ENCODE measurements around the gene EFCAB12. TPM values are rescaled to one million over a fixed set of nuclear protein-coding genes. Genes with fewer than 3 reads are reported as not detected.
"Not testable (repeated sequence)": the region's sequence is repeated elsewhere in the genome, so short reads cannot be mapped to it uniquely, and the experiment has no call there.

Gene EFCAB12
- total RNA-seq, 1 donor from 2014 or later: not detected

DNA sequence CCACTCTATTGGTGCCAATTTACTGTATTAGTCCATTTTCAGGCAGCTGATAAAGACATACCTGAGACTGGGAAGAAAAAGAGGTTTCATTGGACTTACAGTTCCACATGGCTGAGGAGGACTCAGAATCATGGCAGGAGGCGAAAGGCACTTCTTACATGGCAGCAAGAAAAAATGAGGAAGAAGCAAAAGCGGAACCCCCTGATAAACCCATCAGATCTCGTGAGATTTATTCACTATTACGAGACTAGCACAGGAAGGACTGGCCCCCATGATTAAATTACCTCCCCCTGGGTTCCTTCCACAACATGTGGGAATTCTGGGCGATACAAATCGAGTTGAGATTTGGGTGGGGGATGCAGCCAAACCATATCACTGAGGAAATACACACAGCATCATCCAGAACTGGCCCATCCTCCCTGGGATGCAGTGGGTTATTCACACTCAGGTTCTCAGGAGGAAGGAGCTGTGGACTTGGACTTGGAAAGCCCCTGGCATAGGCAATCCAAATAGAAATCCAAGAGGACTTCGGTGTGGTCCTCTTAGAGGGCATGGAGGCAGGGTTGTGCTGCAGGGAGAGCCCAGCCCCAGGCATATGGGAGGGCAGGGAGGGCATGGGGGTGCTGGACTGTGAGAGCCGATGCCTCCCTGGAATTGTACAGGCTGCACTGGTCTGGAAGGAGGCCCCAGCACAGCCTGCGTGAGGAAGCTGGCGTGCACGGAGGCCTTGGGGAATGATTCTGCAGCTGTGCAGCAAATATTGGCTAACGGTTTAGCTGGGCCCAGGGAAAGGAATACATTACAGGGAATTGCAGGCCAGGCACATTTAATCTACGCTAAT, 62.9 kb downstream of the EFCAB12 start:
- peak; percentile 72 for DNase-seq

DNA sequence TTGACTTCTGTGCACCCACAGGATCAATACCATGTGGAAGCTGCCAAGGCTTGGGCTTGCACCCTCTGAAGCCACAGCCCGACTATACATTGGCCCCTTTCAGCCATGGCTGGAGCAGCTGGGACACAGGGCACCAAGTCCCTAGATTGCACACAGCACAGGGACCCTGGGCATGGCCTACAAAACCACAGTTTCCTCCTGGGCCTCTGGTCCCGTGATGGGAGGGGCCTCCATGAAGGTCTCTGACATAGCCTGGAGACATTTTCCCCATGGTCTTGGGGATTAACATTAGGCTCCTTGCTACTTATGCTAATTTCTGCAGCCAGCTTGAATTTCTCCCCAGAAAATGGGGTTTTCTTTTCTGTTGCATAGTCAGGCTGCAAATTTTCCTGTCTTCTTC, 63.6 kb downstream of the EFCAB12 start:
- DNase-seq: not testable (repeated sequence)

DNA sequence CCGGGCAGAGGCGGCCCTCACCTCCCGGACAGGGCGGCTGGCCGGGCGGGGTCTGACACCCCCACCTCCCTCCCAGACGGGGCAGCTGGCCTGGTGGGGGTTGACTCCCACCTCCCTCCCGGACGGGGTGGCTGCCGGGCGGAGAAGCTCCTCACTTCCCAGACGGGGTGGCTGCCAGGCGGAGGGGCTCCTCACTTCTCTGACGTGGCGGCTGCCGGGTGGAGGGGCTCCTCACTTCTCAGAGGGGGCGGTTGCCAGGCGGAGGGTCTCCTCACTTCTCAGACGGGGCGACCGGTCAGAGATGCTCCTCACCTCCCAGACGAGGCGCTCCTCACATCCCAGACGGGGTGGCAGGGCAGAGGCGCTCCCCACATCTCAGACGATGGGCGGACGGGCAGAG, 65.1 kb downstream of the EFCAB12 start:
- not testable (repeated sequence) for DNase-seq

DNA sequence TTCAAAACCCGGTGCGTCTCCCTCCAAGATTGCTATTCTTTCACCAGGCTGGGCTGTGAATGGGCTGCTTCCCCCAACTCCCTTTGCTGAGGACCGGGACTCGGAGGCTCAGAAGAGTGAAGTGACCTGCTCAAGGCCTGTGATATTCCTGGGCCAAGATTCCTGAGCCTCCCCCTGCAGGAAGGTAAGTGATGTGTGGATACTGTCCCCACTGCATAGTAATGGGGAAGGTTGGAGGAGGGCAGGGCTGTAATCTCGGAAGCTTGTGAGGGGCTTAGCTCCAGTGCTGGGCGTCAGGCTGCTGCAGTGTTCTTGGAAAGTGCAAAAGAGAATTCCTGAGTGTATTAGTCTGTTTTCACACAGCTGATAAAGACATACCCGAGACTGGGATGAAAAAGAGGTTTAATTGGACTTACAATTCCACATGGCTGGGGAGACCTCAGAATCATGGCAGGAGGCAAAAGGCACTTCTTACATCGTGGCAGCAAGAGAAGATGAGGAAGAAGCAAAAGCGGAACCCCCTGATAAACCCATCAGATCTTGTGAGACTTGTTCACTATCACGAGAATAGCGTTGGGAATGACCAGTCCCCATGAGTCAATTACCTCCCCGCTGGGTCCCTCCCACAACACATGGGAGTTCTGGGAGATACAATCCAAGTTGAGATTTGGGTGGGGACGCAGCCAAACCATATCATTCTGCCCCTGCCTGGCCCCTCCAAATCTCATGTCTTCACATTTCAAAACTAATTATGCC, 67.6 kb downstream of the EFCAB12 start:
- DNase-seq: no peak

DNA sequence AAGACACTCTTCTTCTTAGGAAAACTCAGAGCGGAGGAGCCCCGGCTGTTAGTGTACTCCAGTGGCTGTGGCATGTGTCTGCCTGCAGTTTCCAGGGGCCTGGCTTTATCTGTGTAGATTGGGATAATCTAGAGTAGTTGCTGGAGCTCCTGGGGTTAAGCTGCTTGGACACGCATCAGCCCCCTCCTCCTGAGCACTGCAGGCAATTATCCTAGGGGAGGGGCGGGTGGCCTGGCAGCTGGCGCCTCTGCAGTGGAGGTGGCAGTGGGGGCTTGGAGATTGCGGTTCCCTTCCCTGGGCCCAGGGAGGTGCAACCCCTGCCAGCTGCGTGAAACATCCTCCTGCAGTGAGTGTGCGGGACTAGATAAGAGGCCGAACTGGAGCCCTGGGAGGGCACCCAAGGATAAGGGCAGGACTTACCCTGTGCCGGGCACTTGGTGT, 68.2 kb downstream of the EFCAB12 start:
- no peak for DNase-seq

DNA sequence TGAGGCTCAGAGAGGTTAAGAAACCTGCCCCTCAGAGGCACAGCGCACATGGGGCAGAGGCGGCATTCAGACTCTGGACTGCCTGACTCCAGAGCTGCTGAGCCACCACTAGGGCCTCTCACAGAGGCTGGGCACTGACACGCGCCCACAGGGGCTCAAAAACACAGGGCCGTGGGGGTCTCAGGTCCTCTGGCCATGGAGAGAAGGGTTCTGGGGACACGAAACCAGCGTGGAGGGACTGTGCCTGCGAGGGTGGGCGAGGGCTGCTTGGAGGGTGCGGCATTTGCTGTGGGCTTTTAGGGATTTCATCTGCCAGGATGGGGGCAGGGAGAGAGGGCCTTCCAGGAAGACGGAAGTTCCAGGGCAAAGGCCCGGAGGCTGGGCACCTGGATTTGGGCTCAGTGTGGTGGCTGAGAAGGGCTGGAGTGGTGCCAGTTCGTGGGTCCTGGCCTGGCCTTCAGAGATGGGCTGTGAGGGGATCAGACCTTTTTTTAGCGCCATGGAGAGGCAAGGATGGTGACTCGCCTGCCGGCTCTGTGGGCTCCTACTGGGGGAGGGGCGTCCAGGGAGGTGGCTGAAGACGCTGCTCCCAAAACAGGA, 69.6 kb downstream of the EFCAB12 start:
- no peak for DNase-seq

DNA sequence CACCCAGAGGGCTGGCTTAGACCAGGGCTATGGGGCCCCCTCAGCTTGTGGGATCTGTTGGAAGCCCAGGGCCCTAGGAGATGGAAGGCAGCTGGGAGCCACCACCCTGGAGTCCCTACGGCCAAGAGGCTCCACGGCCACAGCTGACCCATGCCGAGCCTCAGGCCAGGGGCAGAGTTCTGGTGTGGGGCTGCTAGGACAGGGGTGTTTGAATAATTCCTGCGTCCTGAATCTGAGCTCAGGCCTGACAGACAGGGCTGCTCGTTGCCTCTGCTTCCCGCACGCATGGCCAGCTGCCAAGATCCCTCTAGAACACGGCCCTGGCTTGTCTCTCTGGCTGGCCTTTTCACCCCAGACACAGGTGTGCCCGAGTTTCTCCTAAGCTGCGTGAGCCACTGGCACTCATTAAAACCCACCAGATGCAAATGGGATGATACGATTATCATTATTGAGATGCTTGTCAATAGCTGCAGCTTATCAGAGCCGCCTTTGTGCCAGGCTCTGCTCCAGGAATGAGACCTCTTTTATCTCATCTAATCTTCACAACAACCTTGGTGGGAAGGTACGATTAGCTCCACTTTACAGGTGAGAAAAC, 70.2 kb downstream of the EFCAB12 start:
- DNase-seq: no peak

DNA sequence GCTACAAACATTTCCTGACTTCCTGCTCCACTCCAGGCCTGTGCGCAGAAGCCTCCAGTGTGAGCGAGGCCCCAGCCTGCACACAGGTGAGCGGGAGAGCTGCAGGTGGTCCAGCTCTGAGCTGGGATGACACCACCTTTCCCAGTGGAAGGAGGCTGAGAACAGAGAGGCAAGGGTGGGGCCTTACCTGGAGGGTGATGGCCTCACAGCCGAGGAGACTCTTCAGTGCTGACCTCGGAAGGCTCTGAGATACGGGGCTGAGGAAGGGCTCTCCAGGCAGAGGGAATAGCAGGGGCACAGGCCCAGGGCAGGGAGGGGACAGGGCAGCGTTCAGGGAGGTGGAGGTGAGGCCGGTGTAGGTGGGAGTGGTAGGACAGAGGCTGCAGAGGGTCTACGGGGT, 70.8 kb downstream of the EFCAB12 start:
- no peak for DNase-seq

DNA sequence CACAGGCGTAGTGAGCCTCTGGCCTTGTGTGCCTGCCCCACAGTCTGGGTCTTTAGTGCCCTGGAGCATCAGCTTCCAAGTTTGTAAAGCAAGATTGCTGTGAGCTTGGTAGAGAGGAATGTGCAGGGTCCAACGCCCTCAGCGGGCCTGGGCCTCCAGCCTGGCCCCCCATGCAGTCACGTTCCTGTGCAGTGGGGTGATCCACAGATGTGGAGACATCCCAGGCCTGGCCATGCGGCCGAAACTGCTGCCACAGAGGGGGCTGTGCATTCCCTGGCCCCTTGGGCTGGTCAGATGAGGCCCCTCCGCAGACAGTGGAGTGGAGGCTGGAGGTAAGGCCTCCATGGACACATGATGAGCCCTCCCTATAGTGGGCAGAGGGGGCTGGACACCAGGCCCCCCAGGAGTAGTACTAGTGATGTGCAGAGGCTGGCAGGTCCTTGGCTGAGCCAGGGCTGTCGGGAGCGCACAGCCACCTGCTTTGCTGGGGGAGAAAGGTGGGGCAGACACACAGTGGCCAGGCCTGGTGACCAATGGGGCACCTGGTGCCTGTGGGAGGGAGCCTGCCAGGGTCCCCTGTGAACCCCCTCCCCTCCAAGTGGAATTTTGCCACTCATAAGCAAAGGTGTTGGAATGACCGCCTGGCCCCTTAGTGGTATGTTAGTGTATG, 71.5 kb downstream of the EFCAB12 start:
- DNase-seq: no peak

DNA sequence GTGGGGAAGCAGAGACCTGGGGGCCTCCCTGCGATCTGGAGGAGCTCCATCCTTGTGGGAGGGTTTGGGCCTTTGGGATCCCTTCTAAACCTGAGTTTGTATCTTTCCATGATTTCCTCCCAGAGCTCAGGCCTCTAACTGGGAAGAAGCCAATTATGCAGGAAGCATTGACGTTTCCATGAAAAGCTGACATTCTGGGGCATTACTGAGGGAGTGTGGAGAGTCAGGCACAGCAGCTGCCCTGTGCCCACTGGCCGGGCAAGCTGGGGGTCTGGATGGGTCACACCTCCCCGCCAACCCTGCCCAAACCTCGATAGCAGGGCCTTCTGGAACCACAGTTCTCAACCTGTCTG, 74.9 kb downstream of the EFCAB12 start:
- no peak for DNase-seq

DNA sequence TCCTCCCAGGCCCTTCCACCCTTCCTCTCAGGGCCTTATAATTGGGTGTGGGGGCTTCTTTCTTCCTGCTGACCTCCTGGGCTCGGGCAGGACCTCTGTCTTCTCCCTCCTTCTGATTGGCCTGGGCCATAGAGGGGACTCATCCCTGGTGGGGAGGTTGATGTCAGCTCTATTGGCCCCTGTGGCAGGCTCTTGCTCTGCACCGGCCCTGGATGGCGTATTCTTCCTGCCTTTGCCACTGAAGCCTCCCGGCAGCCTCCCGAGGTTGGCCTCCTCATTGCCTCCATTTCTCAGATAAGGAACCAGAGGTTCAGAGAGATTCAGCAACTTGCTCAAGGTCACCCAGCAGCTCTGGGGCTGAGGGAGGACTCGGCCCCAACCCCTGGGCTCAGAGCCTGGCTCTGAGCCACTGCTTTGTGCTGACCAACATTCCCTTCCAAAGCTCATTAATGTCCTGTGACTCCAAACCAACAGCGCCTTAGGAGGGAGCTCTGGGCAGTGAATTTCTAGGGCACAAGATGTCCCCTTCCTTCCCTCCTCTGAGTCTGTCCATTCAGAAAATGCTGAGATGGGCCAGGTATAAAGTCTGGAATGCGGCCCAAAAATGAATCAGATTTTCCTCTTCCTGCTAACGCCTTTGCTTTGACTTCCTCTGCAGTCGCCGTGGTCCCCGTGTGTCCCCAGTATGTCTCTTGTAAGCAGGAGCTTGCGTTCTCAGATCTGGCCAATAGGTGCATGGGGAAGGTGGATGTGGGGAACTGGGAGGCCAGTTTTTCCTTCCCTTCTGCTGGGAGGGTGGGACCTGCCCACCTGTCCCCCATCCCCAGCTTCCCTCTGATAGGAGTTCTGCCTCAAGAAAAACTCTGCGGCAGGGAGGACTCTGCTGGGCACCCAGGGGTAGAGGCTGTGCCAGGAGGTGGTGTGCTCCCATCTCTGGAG, 75.5 kb downstream of the EFCAB12 start:
- DNase-seq: peak; percentile 48

DNA sequence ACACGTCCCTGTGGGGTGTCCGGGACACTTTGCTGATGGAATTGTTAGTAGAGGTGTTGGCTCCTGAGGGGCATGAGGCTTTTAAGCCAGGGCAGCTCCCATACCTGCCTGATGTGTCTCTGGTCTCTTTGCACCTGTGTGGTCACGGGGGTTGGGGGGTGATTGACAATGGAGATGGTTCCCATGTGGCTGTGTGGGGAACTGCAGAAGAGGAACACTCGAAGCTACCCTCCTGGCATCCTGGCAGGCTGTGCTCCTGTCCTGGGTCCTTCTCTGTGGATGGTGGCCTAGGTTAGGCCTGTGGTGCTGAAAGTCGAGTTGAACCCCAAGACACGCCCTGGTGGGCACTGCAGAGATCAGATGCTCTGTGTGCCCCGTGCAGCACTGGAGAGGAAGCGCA, 76.4 kb downstream of the EFCAB12 start:
- no peak for DNase-seq

Small RNA genes within 50 kb of the gene (small RNA-seq; reads per million reads assigned to genes)
- 4.4 reads per million, percentile 92 among the genes with 10 or more reads in this experiment for gene SNORA7B (ENCODE audit: low replicate concordance)

Other genes starting within 250 kb of the EFCAB12 start
- gene CNBP, start 244.7 kb downstream of the EFCAB12 start, total RNA-seq: 400 TPM
- gene COPG1, start 179.0 kb downstream of the EFCAB12 start, total RNA-seq: 110 TPM
- gene HMCES, start 149.8 kb downstream of the EFCAB12 start, total RNA-seq: 28.0 TPM
- 24.6 TPM for gene MBD4, start 11.3 kb upstream of the EFCAB12 start, total RNA-seq
- 37.7 TPM for gene IFT122, start 11.6 kb upstream of the EFCAB12 start, total RNA-seq
- gene RHO, start 100.0 kb upstream of the EFCAB12 start, total RNA-seq: not detected
- not detected for gene H1-8, start 114.5 kb upstream of the EFCAB12 start, total RNA-seq
- 131 TPM for gene PLXND1, start 178.0 kb upstream of the EFCAB12 start, total RNA-seq